PFSK-1 (cell line): ENCODE data around the gene GRK7.

Experiments
- FOXP2 ChIP-seq: optimal IDR thresholded peaks from 2 replicates; pipeline ENCODE3; 2011; ENCODE audit warnings: borderline replicate concordance, control low read depth, inconsistent platforms; ENCODE audit not compliant: insufficient read depth; ENCODE audit errors: extremely low read length, extremely low read depth
- POLR2AphosphoS5 ChIP-seq: IDR thresholded peaks from 2 replicates; pipeline ENCODE4 v1.6.1; 2012; ENCODE audit warnings: low read depth, mild to moderate bottlenecking, control low read depth, low read length, moderate library complexity
- REST ChIP-seq, 2 experiments: IDR thresholded peaks; 2 replicates each; pipeline versions ENCODE4 v1.6.1 to v1.8.0; 2011 to 2012; ENCODE audit warnings: low read depth in 2 of 2, low read length in 2 of 2, control low read depth in 1 of 2, inconsistent platforms in 1 of 2, mild to moderate bottlenecking in 1 of 2, moderate library complexity in 1 of 2; ENCODE audit not compliant: insufficient read depth in 1 of 2
- SIN3A ChIP-seq: IDR thresholded peaks from 2 replicates; pipeline ENCODE4 v1.6.1; 2012; ENCODE audit warnings: mild to moderate bottlenecking, low read length, moderate library complexity, borderline replicate concordance; ENCODE audit not compliant: insufficient read depth
- TAF1 ChIP-seq: IDR thresholded peaks from 2 replicates; pipeline ENCODE4 v1.6.1; 2012; ENCODE audit warnings: low read length, control low read depth, borderline replicate concordance; ENCODE audit not compliant: insufficient read depth

Gene GRK7

GRCh38 chr3:141753399-141753798 lies 9.8 kb upstream of the GRK7 start:
- TF ChIP-seq POLR2AphosphoS5: no peak
- no peak for TF ChIP-seq REST (IDR thresholded peaks at IDR 0.05; ENCODE audit: insufficient read depth in 1 of 2, low read depth in 2 of 2, low read length in 2 of 2)
- no peak for TF ChIP-seq FOXP2
- TF ChIP-seq TAF1: no peak
- no peak for TF ChIP-seq SIN3A

- TF ChIP-seq TAF1: no peak
- TF ChIP-seq FOXP2: no peak
- TF ChIP-seq REST (IDR thresholded peaks at IDR 0.05; ENCODE audit: insufficient read depth in 1 of 2, low read depth in 2 of 2, low read length in 2 of 2): no peak
- no peak for TF ChIP-seq POLR2AphosphoS5
- TF ChIP-seq SIN3A: no peak
Measured at GRCh38 chr3:141754032-141754431, 9.2 kb upstream of the GRK7 start.

GRCh38 chr3:141764045-141764444 lies 837 bp downstream of the GRK7 start:
- TF ChIP-seq REST (IDR thresholded peaks at IDR 0.05; ENCODE audit: insufficient read depth in 1 of 2, low read depth in 2 of 2, low read length in 2 of 2): no peak
- no peak for TF ChIP-seq SIN3A
- TF ChIP-seq TAF1: no peak
- no peak for TF ChIP-seq FOXP2
- no peak for TF ChIP-seq POLR2AphosphoS5

GRCh38 chr3:141764465-141764864 lies 1.3 kb downstream of the GRK7 start:
- TF ChIP-seq TAF1 (no peak), SIN3A (no peak), POLR2AphosphoS5 (no peak), REST (IDR thresholded peaks at IDR 0.05; ENCODE audit: insufficient read depth in 1 of 2, low read depth in 2 of 2, low read length in 2 of 2) (no peak), FOXP2 (no peak)

- TF ChIP-seq REST (IDR thresholded peaks at IDR 0.05; ENCODE audit: insufficient read depth in 1 of 2, low read depth in 2 of 2, low read length in 2 of 2): no peak
- TF ChIP-seq POLR2AphosphoS5: no peak
- TF ChIP-seq SIN3A: no peak
- TF ChIP-seq FOXP2: no peak
- TF ChIP-seq TAF1: no peak
Measured at GRCh38 chr3:141764986-141765385, 1.8 kb downstream of the GRK7 start.
